ENCODE results near the gene AKNAD1. TPM values are rescaled to one million over a fixed set of nuclear protein-coding genes. Genes with fewer than 3 reads are reported as not detected.
A peak's percentile ranks its signal among the peaks of the same experiment; 100 is the strongest.

Gene AKNAD1
- polyA plus RNA-seq, 3 donors: not detected

DNA sequence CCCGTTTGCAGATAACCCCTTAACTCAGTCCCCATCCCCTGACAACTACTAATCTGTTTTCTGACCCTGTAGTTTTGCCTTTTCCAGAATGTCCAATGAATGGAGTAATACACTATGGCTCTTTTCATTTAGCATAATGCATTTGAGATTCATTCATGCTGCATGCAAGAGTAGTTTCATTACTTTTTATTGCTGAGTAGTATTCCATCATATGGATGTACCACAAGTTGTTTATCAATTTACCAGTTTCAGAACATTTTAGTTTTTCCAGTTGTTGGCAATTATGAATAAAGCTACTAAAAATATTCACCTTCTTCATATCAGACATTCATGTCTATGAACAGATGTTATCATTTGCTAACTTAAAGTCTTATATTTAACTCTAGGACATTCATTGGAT, 65.1 kb downstream of the AKNAD1 start:
- no CpG with 5 or more reads among the region's 1 CpG for WGBS (ENCODE audit: insufficient coverage)
- no peak overlapping the region for H2AFZ ChIP-seq (ENCODE audit: insufficient read depth, low read depth, low read length, poor library complexity, severe bottlenecking)
- no peaks in the 10 kb centered on the region for H4K20me1 ChIP-seq (ENCODE audit: insufficient read depth, low read length)
- H3K27ac ChIP-seq (ENCODE audit: low read depth in 1 of 2, low read length in 2 of 2): no peak overlapping the region
- Mint-ChIP-seq H3K4me3 (no peak overlapping the region), H3K4me1 (no peaks in the 10 kb centered on the region), H3K27ac (no peak overlapping the region), H3K9me3 (peaks cover 6 to 13% (median 9%) of the 10 kb centered on the region in 7 donors), H3K36me3 (peaks cover 78 to 96% of the 10 kb centered on the region in 2 donors), H3K27me3 (ENCODE audit: low read depth in 3 of 3) (no peaks in the 10 kb centered on the region)
- intact Hi-C loops (cut with micrococcal nuclease): no loop called here
- peaks cover 74 to 98% of the 10 kb centered on the region in 2 donors for H3K36me3 ChIP-seq (replicated peaks in 1 of 2; ENCODE audit: control insufficient read depth in 1 of 2, insufficient read depth in 2 of 2, low read length in 2 of 2)
- no peak for DNase-seq
- H3K27me3 ChIP-seq (ENCODE audit: control insufficient read depth in 2 of 2, insufficient read depth in 2 of 2, low read length in 2 of 2): no peaks in the 10 kb centered on the region
- TF ChIP-seq, protein P1, sequence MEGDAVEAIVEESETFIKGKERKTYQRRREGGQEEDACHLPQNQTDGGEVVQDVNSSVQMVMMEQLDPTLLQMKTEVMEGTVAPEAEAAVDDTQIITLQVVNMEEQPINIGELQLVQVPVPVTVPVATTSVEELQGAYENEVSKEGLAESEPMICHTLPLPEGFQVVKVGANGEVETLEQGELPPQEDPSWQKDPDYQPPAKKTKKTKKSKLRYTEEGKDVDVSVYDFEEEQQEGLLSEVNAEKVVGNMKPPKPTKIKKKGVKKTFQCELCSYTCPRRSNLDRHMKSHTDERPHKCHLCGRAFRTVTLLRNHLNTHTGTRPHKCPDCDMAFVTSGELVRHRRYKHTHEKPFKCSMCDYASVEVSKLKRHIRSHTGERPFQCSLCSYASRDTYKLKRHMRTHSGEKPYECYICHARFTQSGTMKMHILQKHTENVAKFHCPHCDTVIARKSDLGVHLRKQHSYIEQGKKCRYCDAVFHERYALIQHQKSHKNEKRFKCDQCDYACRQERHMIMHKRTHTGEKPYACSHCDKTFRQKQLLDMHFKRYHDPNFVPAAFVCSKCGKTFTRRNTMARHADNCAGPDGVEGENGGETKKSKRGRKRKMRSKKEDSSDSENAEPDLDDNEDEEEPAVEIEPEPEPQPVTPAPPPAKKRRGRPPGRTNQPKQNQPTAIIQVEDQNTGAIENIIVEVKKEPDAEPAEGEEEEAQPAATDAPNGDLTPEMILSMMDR (IDR thresholded peaks at IDR 0.05): no peak
- no peaks in the 10 kb centered on the region for H3K4me1 ChIP-seq (ENCODE audit: control insufficient read depth in 1 of 2, insufficient read depth in 2 of 2, low read length in 2 of 2)
- no peak overlapping the region for H3K4me3 ChIP-seq (replicated peaks in 1 of 3; ENCODE audit: low read depth in 2 of 3, low read length in 3 of 3)
- no peak overlapping the region for H3K4me2 ChIP-seq (replicated peaks; ENCODE audit: extremely low read depth, low read length, poor library complexity, severe bottlenecking)
- no peaks in the 10 kb centered on the region for H3K79me2 ChIP-seq (ENCODE audit: insufficient read depth, low read length)
- no peak overlapping the region for H3K9ac ChIP-seq (ENCODE audit: insufficient read depth, low read length, poor library complexity, severe bottlenecking)
- peaks cover 0 to 12% of the 10 kb centered on the region in 2 donors for H3K9me3 ChIP-seq (replicated peaks in 1 of 2; ENCODE audit: control insufficient read depth in 1 of 2, insufficient read depth in 1 of 2, low read length in 2 of 2)

DNA sequence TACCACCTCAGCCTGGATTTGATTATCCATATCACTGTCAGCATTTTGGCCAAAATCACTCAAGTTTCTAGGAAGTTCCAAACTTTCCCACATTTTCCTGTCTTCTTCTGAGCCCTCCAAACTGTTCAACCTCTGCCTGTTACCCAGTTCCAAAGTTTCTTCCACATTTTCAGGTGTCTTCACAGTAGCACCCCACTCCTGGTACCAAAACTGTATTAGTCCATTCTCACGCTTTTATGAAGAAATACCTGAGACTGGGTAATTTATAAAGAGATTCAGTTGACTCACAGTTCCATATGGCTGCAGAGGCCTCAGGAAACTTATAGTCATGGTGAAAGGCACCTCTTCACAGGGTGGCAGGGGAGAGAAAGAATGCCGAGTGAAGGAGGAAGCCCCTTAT, 71.0 kb downstream of the AKNAD1 start:
- no peak for DNase-seq
- Histone ChIP-seq H3K36me3 (replicated peaks in 1 of 2; ENCODE audit: control insufficient read depth in 1 of 2, insufficient read depth in 2 of 2, low read length in 2 of 2) (peaks cover 82 to 98% of the 10 kb centered on the region in 2 donors), H3K27ac (ENCODE audit: low read depth in 1 of 2, low read length in 2 of 2) (no peak overlapping the region), H3K27me3 (ENCODE audit: control insufficient read depth in 2 of 2, insufficient read depth in 2 of 2, low read length in 2 of 2) (no peaks in the 10 kb centered on the region), H3K4me2 (replicated peaks; ENCODE audit: extremely low read depth, low read length, poor library complexity, severe bottlenecking) (no peak overlapping the region), H3K4me1 (ENCODE audit: control insufficient read depth in 1 of 2, insufficient read depth in 2 of 2, low read length in 2 of 2) (no peaks in the 10 kb centered on the region), H3K9me3 (replicated peaks in 1 of 2; ENCODE audit: control insufficient read depth in 1 of 2, insufficient read depth in 1 of 2, low read length in 2 of 2) (peaks cover 14 to 31% of the 10 kb centered on the region in 2 donors), H2AFZ (ENCODE audit: insufficient read depth, low read depth, low read length, poor library complexity, severe bottlenecking) (no peak overlapping the region), H3K79me2 (ENCODE audit: insufficient read depth, low read length) (no peaks in the 10 kb centered on the region), H3K9ac (ENCODE audit: insufficient read depth, low read length, poor library complexity, severe bottlenecking) (no peak overlapping the region), H4K20me1 (ENCODE audit: insufficient read depth, low read length) (no peaks in the 10 kb centered on the region), H3K4me3 (replicated peaks in 1 of 3; ENCODE audit: low read depth in 2 of 3, low read length in 3 of 3) (no peak overlapping the region)
- Mint-ChIP-seq H3K4me3 (no peak overlapping the region), H3K36me3 (peaks cover 84 to 98% of the 10 kb centered on the region in 2 donors), H3K27ac (peak overlapping the region in 1 of 7 donors; percentile 51), H3K27me3 (ENCODE audit: low read depth in 3 of 3) (no peaks in the 10 kb centered on the region), H3K4me1 (no peaks in the 10 kb centered on the region), H3K9me3 (peaks cover 17 to 28% (median 24%) of the 10 kb centered on the region in 7 donors)
- WGBS (ENCODE audit: insufficient coverage): no CpG with 5 or more reads among the region's 2 CpGs
- TF ChIP-seq, protein P1 (IDR thresholded peaks at IDR 0.05): no peak
- intact Hi-C loops (cut with micrococcal nuclease): no loop called here
